Stimulated activated memory B cell treated with anti-CD40 and anti-IgM and Interleukin-4, amounts not matched to agents 10 μg/mL and 1 μg/mL and 100 μg/mL, for 72 hours (primary cell): Measurements from ENCODE around the gene CCDC149.
"Not testable (repeated sequence)": the region's sequence is repeated elsewhere in the genome, so short reads cannot be mapped to it uniquely, and the experiment has no call there.

ENCODE experiments used
- ATAC-seq: fragments of 150-1000 bp; cut with Tn5 transposase; 2 replicates; pipeline ENCODE4 v1.10.0; 2021
- H3K27ac Mint-ChIP-seq: one replicate; pipeline ENCODE4 v1.8.0; 2022; ENCODE audit warnings: mild to moderate bottlenecking, mixed read lengths
- H3K27me3 Mint-ChIP-seq: one replicate; pipeline ENCODE4 v1.8.0; 2022; ENCODE audit warnings: mixed read lengths
- H3K36me3 Mint-ChIP-seq: one replicate; pipeline ENCODE4 v1.8.0; 2022; ENCODE audit warnings: mixed read lengths
- H3K4me1 Mint-ChIP-seq: one replicate; pipeline ENCODE4 v1.8.0; 2022; ENCODE audit warnings: mixed read lengths
- H3K4me3 Mint-ChIP-seq: one replicate; pipeline ENCODE4 v1.8.0; 2022; ENCODE audit warnings: mild to moderate bottlenecking, moderate library complexity, mixed read lengths
- H3K9me3 Mint-ChIP-seq: one replicate; pipeline ENCODE4 v1.8.0; 2022; ENCODE audit warnings: mixed read lengths

The CCDC149 gene

GRCh38 chr4:24924309-24924781 is 11.5 kb upstream of the CCDC149 start:
- Mint-ChIP-seq H3K4me3 (no peak overlapping the region), H3K9me3 (peaks cover 9% of the 10 kb centered on the region), H3K36me3 (no peaks in the 10 kb centered on the region), H3K27ac (no peak overlapping the region), H3K27me3 (no peaks in the 10 kb centered on the region), H3K4me1 (no peaks in the 10 kb centered on the region)
- ATAC-seq = no peak

GRCh38 chr4:24923550-24923949 is 10.7 kb upstream of the CCDC149 start:
- Mint-ChIP-seq H3K27me3 (no peaks in the 10 kb centered on the region), H3K9me3 (peaks cover 10% of the 10 kb centered on the region), H3K4me3 (no peak overlapping the region), H3K4me1 (no peaks in the 10 kb centered on the region), H3K27ac (no peak overlapping the region), H3K36me3 (no peaks in the 10 kb centered on the region)
- no peak for ATAC-seq

GRCh38 chr4:24923002-24923401 is 10.2 kb upstream of the CCDC149 start:
- no peak overlapping the region for H3K27ac Mint-ChIP-seq
- no peak overlapping the region for H3K4me3 Mint-ChIP-seq
- H3K36me3 Mint-ChIP-seq = no peaks in the 10 kb centered on the region
- peaks cover 10% of the 10 kb centered on the region for H3K9me3 Mint-ChIP-seq
- no peaks in the 10 kb centered on the region for H3K4me1 Mint-ChIP-seq
- H3K27me3 Mint-ChIP-seq = peaks cover 4% of the 10 kb centered on the region
- no peak for ATAC-seq

GRCh38 chr4:24922416-24922815 is 9.6 kb upstream of the CCDC149 start:
- H3K9me3 Mint-ChIP-seq = peaks cover 7% of the 10 kb centered on the region
- peaks cover 10% of the 10 kb centered on the region for H3K27me3 Mint-ChIP-seq
- H3K27ac Mint-ChIP-seq = no peak overlapping the region
- no peak overlapping the region for H3K4me3 Mint-ChIP-seq
- no peaks in the 10 kb centered on the region for H3K36me3 Mint-ChIP-seq
- no peak for ATAC-seq
- H3K4me1 Mint-ChIP-seq = no peaks in the 10 kb centered on the region

GRCh38 chr4:24921491-24921890 is 8.6 kb upstream of the CCDC149 start:
- Mint-ChIP-seq H3K27me3 (peaks cover 16% of the 10 kb centered on the region), H3K27ac (no peak overlapping the region), H3K36me3 (no peaks in the 10 kb centered on the region), H3K4me3 (no peak overlapping the region), H3K9me3 (peaks cover 7% of the 10 kb centered on the region), H3K4me1 (no peaks in the 10 kb centered on the region)
- ATAC-seq = no peak

- H3K4me3 Mint-ChIP-seq = no peak overlapping the region
- no peaks in the 10 kb centered on the region for H3K36me3 Mint-ChIP-seq
- peaks cover 7% of the 10 kb centered on the region for H3K9me3 Mint-ChIP-seq
- H3K27ac Mint-ChIP-seq = no peak overlapping the region
- ATAC-seq = no peak
- no peaks in the 10 kb centered on the region for H3K4me1 Mint-ChIP-seq
- H3K27me3 Mint-ChIP-seq = peaks cover 16% of the 10 kb centered on the region
Observed at GRCh38 chr4:24920008-24920407, 7.2 kb upstream of the CCDC149 start.

GRCh38 chr4:24917076-24917856 is 4.4 kb upstream of the CCDC149 start:
- peaks cover 32% of the 10 kb centered on the region for H3K27me3 Mint-ChIP-seq
- no peaks in the 10 kb centered on the region for H3K4me1 Mint-ChIP-seq
- ATAC-seq = no peak
- no peak overlapping the region for H3K4me3 Mint-ChIP-seq
- no peaks in the 10 kb centered on the region for H3K36me3 Mint-ChIP-seq
- H3K9me3 Mint-ChIP-seq = peaks cover 10% of the 10 kb centered on the region
- no peak overlapping the region for H3K27ac Mint-ChIP-seq

GRCh38 chr4:24915121-24915922 is 2.5 kb upstream of the CCDC149 start:
- peaks cover 10% of the 10 kb centered on the region for H3K9me3 Mint-ChIP-seq
- no peaks in the 10 kb centered on the region for H3K4me1 Mint-ChIP-seq
- no peaks in the 10 kb centered on the region for H3K36me3 Mint-ChIP-seq
- H3K4me3 Mint-ChIP-seq = no peak overlapping the region
- no peak overlapping the region for H3K27ac Mint-ChIP-seq
- ATAC-seq = no peak
- H3K27me3 Mint-ChIP-seq = peaks cover 44% of the 10 kb centered on the region

- no peak overlapping the region for H3K27ac Mint-ChIP-seq
- H3K36me3 Mint-ChIP-seq = no peaks in the 10 kb centered on the region
- no peak for ATAC-seq
- no peak overlapping the region for H3K4me3 Mint-ChIP-seq
- H3K27me3 Mint-ChIP-seq = peaks cover 44% of the 10 kb centered on the region
- peaks cover 11% of the 10 kb centered on the region for H3K9me3 Mint-ChIP-seq
- no peaks in the 10 kb centered on the region for H3K4me1 Mint-ChIP-seq
Observed at GRCh38 chr4:24914460-24914859, 1.6 kb upstream of the CCDC149 start.

GRCh38 chr4:24913119-24913485 is 260 bp upstream of the CCDC149 start:
- Mint-ChIP-seq H3K4me1 (no peaks in the 10 kb centered on the region), H3K27me3 (peaks cover 41% of the 10 kb centered on the region), H3K27ac (no peak overlapping the region), H3K36me3 (no peaks in the 10 kb centered on the region), H3K4me3 (no peak overlapping the region), H3K9me3 (peaks cover 9% of the 10 kb centered on the region)
- no peak for ATAC-seq

GRCh38 chr4:24910499-24910898 is 2.3 kb downstream of the CCDC149 start:
- no peak for ATAC-seq
- Mint-ChIP-seq H3K4me1 (no peaks in the 10 kb centered on the region), H3K27me3 (peaks cover 28% of the 10 kb centered on the region), H3K27ac (no peak overlapping the region), H3K4me3 (no peak overlapping the region), H3K9me3 (peaks cover 9% of the 10 kb centered on the region), H3K36me3 (no peaks in the 10 kb centered on the region)

- H3K27me3 Mint-ChIP-seq = peaks cover 28% of the 10 kb centered on the region
- H3K4me1 Mint-ChIP-seq, ATAC-seq, H3K36me3 Mint-ChIP-seq, H3K27ac Mint-ChIP-seq, H3K4me3 Mint-ChIP-seq, H3K9me3 Mint-ChIP-seq: not testable (repeated sequence)
Observed at GRCh38 chr4:24909606-24910005, 3.2 kb downstream of the CCDC149 start.

- no peaks in the 10 kb centered on the region for H3K9me3 Mint-ChIP-seq
- no peak for ATAC-seq
- no peaks in the 10 kb centered on the region for H3K36me3 Mint-ChIP-seq
- no peak overlapping the region for H3K4me3 Mint-ChIP-seq
- H3K27ac Mint-ChIP-seq = no peak overlapping the region
- no peaks in the 10 kb centered on the region for H3K4me1 Mint-ChIP-seq
- no peaks in the 10 kb centered on the region for H3K27me3 Mint-ChIP-seq
Observed at GRCh38 chr4:24897639-24898038, 15.2 kb downstream of the CCDC149 start.

- Mint-ChIP-seq H3K4me3 (no peak overlapping the region), H3K36me3 (no peaks in the 10 kb centered on the region), H3K4me1 (no peaks in the 10 kb centered on the region), H3K27ac (no peak overlapping the region), H3K9me3 (no peaks in the 10 kb centered on the region), H3K27me3 (no peaks in the 10 kb centered on the region)
- no peak for ATAC-seq
Observed at GRCh38 chr4:24896977-24897376, 15.9 kb downstream of the CCDC149 start.

GRCh38 chr4:24896056-24896455 is 16.8 kb downstream of the CCDC149 start:
- Mint-ChIP-seq H3K36me3 (no peaks in the 10 kb centered on the region), H3K27me3 (no peaks in the 10 kb centered on the region), H3K4me3 (no peak overlapping the region), H3K27ac (no peak overlapping the region), H3K4me1 (no peaks in the 10 kb centered on the region), H3K9me3 (no peaks in the 10 kb centered on the region)
- no peak for ATAC-seq

GRCh38 chr4:24895461-24895860 is 17.4 kb downstream of the CCDC149 start:
- no peaks in the 10 kb centered on the region for H3K27me3 Mint-ChIP-seq
- H3K27ac Mint-ChIP-seq = no peak overlapping the region
- H3K36me3 Mint-ChIP-seq = no peaks in the 10 kb centered on the region
- no peak overlapping the region for H3K4me3 Mint-ChIP-seq
- no peaks in the 10 kb centered on the region for H3K9me3 Mint-ChIP-seq
- H3K4me1 Mint-ChIP-seq = no peaks in the 10 kb centered on the region
- no peak for ATAC-seq
